Dedifferentiated amniotic fluid mesenchymal stem cell (primary cell): ENCODE data around the gene RGMB.

Source experiments
- DNase-seq: peaks from one replicate; pipeline ENCODE4 v3.0.0-alpha.2; 2016; ENCODE audit errors: extremely low spot score

Gene RGMB

GRCh38 chr5:98785244-98785643, 11.8 kb downstream of the RGMB start:
- DNase-seq: no peak

DNA sequence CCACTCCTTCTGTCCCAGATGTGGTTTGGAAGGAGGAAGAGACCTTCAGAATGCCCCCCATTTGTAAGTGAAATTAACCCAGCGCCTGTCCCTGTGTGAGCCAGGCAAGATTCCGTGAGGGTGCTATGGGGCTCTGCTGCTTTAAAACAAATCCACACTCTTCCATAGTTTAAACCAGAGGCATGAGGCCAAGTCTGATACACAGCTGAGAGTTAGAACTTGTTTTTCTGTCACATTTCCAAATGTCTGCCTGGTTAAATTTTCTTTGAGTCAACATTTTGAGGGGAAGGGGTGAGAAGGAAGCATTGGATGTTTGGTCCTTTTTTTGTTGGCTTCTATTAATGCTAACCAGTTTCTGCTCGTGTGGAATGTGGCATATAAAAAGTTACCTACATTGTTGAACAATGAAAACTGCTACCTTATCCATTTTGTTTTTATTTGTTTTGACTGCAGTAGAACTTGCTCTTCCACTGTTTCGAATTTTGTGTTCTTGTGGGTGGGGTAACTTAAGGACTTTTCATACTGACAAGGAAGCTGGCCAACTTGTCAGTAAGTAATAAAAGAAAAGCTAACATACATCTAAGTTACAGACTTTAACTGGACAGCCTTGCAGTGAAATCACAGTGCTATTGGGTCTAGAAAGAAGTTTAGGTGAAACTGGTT, 12.9 kb downstream of the RGMB start:
- DNase-seq: no peak

- DNase-seq: no peak
Measured at GRCh38 chr5:98787131-98787719, 13.8 kb downstream of the RGMB start.

- no peak for DNase-seq
Measured at GRCh38 chr5:98789029-98789428, 15.6 kb downstream of the RGMB start.

DNA sequence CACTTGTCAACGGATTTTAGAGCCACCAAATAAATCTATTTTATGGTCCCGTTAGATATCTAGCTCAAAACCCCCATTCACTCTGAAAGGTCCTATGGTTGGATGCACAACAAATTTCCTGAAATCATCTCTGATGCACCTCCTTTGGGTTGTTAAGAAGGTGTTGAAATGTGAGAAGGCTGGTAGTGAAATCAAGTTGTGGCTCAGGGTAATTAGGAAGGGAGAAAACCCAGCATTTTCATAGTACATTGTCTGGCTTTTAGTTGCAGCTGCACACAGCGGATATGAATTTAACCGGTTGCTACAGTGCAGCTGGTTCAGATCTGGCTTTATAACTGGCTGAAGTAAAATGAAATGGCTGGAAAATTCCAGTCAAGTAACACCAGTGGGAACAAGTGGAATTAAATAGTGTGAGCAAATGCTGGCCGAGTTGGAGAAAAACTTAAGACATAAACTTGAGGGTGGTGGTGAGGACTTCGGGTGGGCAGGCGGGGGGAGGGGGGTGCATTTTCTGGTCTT, 17.6 kb downstream of the RGMB start:
- no peak for DNase-seq

DNA sequence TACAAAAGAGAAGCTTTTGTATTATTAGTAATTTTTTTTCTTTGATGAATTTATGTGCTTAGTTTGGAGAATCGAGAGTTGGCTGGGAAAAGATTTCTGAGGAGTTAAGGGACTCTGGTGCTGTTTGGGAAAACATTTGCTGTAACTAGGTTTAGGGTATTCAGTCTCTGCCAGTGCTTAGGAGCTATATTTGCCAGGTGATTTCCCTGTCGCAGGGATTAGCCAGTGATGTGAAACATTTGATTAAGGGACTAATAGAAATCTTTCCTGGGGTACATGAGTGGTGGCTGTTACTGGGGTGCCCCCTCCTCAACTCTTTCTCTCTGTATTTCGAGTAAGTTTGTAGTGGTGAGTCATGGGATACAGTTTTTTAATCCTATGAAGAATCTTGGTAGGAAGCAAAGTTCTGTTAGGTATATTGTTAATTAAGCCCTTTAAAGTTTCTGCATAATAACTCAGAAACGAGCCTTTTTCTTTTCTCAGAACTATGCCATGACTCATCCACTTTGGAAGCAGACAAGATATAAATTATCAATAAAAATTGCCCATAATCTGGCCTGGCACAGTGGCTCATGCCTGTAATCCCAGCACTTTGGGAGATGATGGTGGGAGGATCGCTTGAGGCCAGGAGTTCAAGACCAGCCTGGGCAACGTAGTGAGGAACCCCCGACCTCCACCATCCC, 18.6 kb downstream of the RGMB start:
- no peak for DNase-seq

DNA sequence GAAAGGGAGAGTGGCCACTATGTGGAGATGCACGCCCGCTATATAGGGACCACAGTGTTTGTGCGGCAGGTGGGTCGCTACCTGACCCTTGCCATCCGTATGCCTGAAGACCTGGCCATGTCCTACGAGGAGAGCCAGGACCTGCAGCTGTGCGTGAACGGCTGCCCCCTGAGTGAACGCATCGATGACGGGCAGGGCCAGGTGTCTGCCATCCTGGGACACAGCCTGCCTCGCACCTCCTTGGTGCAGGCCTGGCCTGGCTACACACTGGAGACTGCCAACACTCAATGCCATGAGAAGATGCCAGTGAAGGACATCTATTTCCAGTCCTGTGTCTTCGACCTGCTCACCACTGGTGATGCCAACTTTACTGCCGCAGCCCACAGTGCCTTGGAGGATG, 19.8 kb downstream of the RGMB start:
- no peak for DNase-seq

DNA sequence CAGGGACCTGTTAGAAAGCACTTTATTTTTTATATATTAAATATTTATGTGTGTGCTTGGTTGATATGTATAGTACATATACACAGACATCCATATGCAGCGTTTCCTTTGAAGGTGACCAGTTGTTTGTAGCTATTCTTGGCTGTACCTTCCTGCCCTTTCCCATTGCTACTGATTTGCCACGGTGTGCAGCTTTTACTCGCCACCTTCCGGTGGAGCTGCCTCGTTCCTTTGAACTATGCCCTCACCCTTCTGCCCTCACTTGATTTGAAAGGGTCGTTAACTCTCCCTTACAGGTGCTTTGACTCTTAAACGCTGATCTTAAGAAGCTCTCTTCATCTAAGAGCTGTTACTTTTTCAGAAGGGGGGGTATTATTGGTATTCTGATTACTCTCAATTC, 20.5 kb downstream of the RGMB start:
- DNase-seq: no peak

DNA sequence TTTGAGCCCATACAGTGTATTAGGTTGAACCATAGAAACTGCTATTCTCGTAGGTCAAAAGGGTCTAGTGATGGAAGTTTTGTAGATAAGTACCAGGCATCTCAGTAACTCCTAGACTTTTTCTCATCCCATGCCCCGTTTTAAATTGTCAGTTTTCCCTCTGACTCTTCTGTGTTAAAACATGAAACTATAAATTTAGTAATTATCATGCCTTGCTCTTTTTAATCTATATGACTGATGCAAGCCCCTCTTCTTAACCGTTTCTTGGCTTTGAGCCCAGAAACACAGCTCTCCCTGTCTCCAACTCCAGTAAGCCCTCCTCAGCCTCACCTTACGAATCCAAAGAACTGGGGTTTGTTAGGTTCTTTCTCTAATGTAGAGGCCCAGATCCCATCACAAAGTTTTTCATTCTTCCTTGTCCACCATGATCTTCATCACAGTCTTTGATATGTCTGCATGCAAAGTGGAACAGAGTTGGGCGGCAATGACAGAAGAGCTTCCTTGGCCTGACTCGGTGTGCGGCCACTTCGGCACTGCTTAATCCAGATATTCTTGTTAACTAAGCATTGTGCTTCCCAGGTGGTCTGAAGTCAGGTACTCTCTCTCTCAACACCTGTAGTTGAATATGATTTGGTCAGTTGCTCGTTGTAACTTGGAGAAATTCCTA, 21.1 kb downstream of the RGMB start:
- DNase-seq: no peak

- DNase-seq: no peak
Measured at GRCh38 chr5:98795243-98795642, 21.8 kb downstream of the RGMB start.

GRCh38 chr5:98796197-98796972, 22.9 kb downstream of the RGMB start:
- peak; percentile 66 for DNase-seq

- no peak for DNase-seq
Measured at GRCh38 chr5:98798371-98798770, 24.9 kb downstream of the RGMB start.

DNA sequence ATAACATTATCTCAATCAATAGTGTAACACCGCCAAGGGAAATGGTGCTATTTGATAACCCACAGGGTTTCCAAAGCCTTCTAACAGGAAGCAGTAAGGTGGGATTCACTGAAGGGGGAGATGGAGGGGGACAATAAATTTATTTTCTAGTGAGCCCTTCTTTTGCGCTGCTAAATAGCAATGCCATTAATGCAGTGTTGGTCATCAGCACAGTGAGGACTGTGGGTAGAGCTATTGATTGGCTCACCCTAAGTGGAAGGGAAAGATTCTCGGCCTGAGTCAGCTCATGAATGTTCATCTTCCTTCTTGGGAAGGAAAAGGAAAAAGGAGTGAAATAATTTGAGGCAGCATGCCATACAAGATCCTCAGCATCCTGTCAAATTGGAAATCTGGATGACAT, 25.4 kb downstream of the RGMB start:
- DNase-seq: no peak

DNA sequence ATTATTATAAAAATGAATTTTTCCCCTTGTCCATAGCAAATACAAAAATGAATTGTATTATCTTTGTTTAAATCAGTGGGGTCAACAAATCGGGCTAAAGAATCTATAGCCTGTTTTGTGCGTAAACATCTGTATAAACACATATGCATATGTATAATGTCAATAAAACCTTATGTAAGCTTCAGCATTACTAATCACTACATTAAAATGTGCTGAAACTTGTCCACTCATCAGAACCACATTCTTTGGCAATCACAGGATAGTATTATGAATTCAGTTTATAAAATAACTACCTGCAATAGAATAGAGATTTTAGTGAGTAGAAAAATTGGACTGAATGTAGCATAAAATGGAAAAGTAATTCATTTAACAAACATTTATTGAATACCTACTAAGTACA, 30.6 kb downstream of the RGMB start:
- no peak for DNase-seq

DNA sequence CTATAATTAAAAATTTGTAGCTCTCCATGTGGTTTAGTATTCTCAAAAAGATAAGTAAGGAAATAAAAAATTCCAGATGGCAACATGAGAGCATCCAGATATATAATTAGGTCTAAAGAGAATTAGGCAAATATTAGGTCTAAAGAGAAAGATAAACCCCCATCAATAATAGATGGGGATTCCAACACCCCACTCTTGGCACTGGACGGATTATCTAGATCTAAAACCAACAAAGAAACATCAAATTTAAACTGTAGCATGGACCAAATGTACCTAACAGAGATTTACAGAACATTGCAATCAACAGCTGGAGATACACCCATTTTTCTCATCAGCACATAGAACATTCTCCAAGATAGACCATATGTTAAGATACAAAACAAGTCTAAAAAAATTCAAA, 31.6 kb downstream of the RGMB start:
- DNase-seq: no peak

DNA sequence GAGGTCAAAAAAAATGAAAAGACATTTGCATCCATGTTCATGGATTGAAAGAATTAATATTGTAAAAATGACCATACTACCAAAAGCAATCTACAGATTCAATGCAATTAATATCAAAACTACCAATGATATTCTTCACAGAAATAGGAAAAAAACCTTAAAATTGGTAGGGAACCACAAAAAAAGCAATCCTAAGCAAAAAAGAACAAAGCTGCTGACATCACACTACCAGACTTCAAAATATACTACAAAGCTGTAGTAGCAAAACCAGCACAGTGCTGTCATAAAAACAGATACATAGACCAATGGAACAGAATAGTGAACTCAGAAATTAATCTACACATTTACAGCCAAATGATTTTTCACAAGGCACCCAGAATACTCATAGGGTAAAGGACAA, 34.3 kb downstream of the RGMB start:
- DNase-seq: no peak

DNA sequence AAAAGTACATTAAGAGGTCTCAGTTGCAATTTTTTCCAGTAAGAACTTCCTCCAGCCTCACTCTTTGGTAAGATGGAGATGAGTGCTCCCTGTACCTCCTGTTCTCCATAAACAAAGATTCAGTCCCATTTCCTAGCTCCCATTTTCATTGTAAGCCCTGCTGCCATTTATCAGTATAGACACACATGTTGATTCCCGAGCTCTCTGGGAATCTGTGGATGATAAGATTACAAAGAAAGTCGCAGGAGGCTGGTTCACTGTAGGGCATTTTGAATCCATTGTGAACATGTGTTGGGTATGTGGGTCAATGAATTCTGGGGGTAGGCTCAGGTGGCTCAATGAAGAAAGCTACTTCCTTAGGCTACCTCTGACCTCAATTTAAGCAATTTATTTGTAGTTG, 36.7 kb downstream of the RGMB start:
- no peak for DNase-seq

DNA sequence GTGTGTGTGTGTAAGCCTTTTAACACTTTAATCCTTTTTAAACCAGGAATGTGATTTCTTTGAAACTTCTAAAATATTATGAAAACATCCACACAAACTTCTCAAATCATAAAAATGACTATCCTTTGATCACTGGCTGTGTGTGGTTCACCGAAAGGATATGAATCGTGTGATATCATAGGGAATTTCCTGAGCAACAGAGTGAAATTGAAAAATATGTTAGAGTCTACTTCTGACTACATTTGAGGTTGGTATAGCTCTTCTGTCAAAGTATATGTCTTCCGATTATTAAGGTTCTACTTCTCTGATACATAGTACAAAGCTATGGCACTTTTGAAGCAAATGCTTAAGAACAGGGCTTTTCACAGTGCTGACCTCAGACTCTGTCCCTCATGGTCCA, 40.3 kb downstream of the RGMB start:
- DNase-seq: no peak

GRCh38 chr5:98816582-98817222, 43.2 kb downstream of the RGMB start:
- DNase-seq: no peak

DNA sequence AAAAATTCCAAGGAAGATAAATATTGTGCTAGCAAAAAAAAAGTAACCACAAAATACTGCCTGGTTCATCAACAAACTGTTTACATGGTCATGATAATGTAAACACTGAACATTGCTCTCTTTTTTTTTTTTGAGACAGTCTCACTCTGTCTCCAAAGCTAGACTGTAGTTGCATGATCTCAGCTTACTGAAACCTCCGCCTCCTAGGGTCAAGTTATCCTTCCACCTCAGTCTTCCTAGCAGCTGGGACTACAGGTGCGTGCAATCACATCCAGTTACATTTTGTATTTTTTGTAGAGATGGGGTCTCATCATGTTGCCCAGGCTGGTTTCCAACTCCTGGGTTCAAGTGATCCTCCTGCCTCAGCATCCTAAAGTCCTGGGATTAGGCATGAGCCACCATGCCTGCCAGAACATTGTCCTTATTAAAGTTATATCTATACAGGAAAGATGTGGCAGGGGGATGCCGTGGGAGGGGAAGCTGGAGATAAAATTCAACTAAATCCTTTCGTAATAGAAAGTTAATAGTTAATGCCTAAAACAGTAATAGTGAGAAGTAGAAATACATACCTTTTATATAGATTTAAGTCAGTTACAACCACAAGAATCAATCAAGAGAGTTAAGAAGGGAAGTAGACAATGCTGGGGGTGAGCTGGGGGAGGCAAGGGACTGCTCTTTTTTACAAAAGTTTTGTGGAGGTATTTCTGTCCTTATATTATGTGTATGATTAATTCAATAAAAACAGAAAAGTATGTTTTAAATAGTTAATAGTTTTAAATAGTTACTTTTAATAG, 52.3 kb downstream of the RGMB start:
- DNase-seq: no peak

DNA sequence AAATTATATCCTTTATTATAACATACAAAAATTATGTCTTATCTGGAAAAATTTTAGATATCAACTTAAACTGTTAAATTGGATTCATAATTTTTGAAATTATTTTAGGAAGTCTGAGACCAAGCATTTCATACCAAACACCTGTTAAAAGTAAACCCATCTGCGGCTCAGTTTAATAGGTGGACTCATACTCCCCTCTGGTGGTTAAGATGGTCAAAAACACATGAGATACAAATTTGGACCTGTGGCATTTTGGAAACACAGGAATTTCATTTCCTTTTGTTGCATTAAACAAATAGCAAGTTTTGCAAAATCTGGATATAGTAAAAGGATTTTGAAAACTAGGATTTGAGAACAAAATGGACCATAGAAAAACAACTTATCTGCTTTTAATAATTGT, 53.7 kb downstream of the RGMB start:
- peak; percentile 50 for DNase-seq
